Upper lobe of right lung (tissue), 1 donor: ENCODE results near the gene SETD6. TPM values are rescaled to one million over a fixed set of nuclear protein-coding genes. Genes with fewer than 3 reads are reported as not detected.

ENCODE experiments used
- ATAC-seq: fragments of 200-7000 bp; cut with Tn5 transposase; one replicate; pipeline ENCODE4 v1.9.1; 2020; ENCODE audit warnings: mild to moderate bottlenecking, moderate library complexity
- DNase-seq: peaks from one replicate; pipeline ENCODE4 v3.0.0-alpha.2; 2020
- H3K27ac ChIP-seq: fragments of 200-600 bp; one replicate; pipeline ENCODE4 v1.8.0; 2022
- H3K27me3 ChIP-seq: fragments of 200-600 bp; one replicate; pipeline ENCODE4 v1.8.0; 2022; ENCODE audit warnings: mild to moderate bottlenecking
- H3K36me3 ChIP-seq: fragments of 200-600 bp; one replicate; pipeline ENCODE4 v1.8.0; 2022
- H3K4me1 ChIP-seq: fragments of 200-600 bp; one replicate; pipeline ENCODE4 v1.8.0; 2022
- H3K4me3 ChIP-seq: fragments of 200-600 bp; one replicate; pipeline ENCODE4 v1.8.0; 2022; ENCODE audit warnings: mild to moderate bottlenecking
- H3K9me3 ChIP-seq: fragments of 200-600 bp; one replicate; pipeline ENCODE4 v1.8.0; 2022
- CTCF ChIP-seq: fragments of 200-600 bp; IDR thresholded peaks from one replicate; pipeline ENCODE4 v1.8.0; 2022; ENCODE audit warnings: antibody characterized with exemption
- intact Hi-C: fragments of 100-400 bp; cut with DNase I; formaldehyde crosslinking; loops from one replicate; pipeline ENCODE4 v1.11.0; 2022
- total RNA-seq: library from RNA; stranded (reverse); fragmentation: NEBNext Ultra II Directional; extraction: Animal tissue kit (Norgen Biotek cat#: 25700); gene quantifications from one replicate; pipeline ENCODE4 v1.2.1, GENCODE V29; 2021
- donor health status: DM: no; HTN: yes; CAD: no; lungs with severe emphysema.

The SETD6 gene
- total RNA-seq, 1 donor from 2014 or later, result 22.0 TPM

- peak; percentile 34 for DNase-seq
- H3K4me1 ChIP-seq, result no peaks in the 10 kb centered on the region
- intact Hi-C loops, result no loop called here
- H3K27me3 ChIP-seq, result no peaks in the 10 kb centered on the region
- ATAC-seq, result no peak
- no peak overlapping the region for H3K4me3 ChIP-seq
- no peaks in the 10 kb centered on the region for H3K9me3 ChIP-seq
- no peak for TF ChIP-seq CTCF
- no peak overlapping the region for H3K27ac ChIP-seq
- H3K36me3 ChIP-seq, result no peaks in the 10 kb centered on the region
Measured at GRCh38 chr16:58494981-58495520, 20.3 kb upstream of the SETD6 start.

DNA sequence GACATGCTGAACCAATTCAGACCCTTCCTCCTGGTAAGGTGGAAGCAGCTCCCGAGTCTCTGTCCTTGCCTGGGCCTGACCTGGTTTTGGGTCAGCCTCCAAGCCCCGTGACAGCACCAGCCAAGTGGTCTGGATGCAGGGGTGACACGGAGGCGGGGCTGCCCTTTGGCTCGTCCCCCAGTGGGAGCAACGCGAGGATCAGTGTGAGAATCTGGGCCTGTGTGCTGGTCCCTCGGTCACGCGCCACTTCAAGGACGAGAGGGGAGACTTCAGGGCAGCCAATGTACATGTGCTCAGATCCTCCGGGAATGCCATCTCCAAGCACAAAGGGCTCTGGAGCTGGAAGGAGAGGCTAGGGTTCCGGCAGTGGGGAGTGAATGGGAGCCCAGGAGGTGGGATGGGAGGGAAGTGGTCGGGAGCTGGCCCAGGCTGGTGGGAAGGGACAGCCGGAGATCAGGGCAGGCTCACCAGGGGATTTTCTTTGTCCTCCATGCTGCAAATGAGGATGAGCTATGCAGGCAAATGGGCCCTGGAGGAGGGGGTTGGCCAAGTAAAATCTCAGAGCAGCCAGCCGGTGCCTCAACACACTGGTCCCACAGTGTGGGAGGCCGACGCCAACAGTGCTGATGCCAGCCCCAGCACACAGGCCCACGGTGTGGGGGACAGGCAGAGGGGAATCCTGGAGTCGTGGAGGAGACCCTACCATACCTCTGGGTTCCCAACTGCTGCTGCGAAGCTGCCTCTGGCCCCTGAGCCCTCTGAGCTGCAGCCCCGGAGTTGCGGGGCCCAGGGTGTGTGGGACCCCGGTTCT is 19.6 kb upstream of the SETD6 start:
- no peaks in the 10 kb centered on the region for H3K4me1 ChIP-seq
- peak; percentile 48 for DNase-seq
- no peaks in the 10 kb centered on the region for H3K9me3 ChIP-seq
- peaks cover 7% of the 10 kb centered on the region for H3K27me3 ChIP-seq
- H3K36me3 ChIP-seq, result no peaks in the 10 kb centered on the region
- TF ChIP-seq CTCF, result no peak
- H3K4me3 ChIP-seq, result no peak overlapping the region
- no peak for ATAC-seq
- no peak overlapping the region for H3K27ac ChIP-seq
- intact Hi-C loops, result no loop called here

DNA sequence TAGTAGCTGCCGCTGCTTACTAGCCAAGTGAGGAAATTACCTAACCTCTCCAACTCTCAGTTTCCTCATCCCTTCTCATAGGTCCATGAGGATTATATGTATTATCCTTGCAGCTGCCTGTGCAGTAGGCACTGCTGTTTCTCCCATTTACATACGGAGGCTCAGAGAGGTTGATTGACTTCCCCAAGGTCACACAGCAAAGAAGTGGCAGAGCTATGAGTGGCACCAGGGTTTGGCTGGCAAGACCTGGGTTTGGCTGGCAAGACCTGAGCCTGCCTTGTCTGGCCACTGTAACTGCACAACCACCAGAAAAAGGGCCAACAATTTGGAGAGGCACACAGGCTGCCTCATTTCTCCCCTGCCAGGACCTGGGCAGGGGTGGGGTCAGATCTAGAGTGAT is 17.8 kb upstream of the SETD6 start:
- Histone ChIP-seq H3K4me3 (no peak overlapping the region), H3K27ac (no peak overlapping the region), H3K27me3 (peaks cover 24% of the 10 kb centered on the region), H3K9me3 (no peaks in the 10 kb centered on the region), H3K4me1 (peaks cover 4% of the 10 kb centered on the region), H3K36me3 (no peaks in the 10 kb centered on the region)
- TF ChIP-seq CTCF, result no peak
- no peak for ATAC-seq
- DNase-seq, result no peak
- intact Hi-C loops, result no loop called here

DNA sequence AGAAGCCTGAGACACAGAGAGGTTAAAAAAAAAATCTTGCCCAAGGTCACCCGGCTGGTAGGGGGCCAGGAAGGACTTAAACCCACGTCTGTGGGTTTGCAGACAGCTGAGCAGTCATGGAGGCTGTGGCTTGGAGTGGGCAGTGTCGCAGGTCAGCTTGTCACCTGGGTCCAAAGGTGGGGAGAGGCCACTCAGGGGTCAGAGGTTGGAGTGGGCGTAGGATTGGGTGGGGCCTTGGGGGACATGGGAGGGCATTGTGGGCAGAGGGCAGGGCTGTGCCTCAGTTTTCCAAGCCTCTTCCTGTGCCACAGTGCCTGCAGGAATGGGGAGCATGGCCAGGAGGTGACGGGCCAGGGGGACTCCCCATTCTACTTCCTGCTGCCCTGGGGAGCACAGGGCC is 17.4 kb upstream of the SETD6 start:
- no peak overlapping the region for H3K27ac ChIP-seq
- TF ChIP-seq CTCF, result no peak
- peaks cover 4% of the 10 kb centered on the region for H3K4me1 ChIP-seq
- DNase-seq, result no peak
- intact Hi-C loops, result no loop called here
- no peaks in the 10 kb centered on the region for H3K36me3 ChIP-seq
- peaks cover 28% of the 10 kb centered on the region for H3K27me3 ChIP-seq
- ATAC-seq, result no peak
- no peaks in the 10 kb centered on the region for H3K9me3 ChIP-seq
- no peak overlapping the region for H3K4me3 ChIP-seq

- no peak overlapping the region for H3K27ac ChIP-seq
- peaks cover 28% of the 10 kb centered on the region for H3K27me3 ChIP-seq
- no peak for TF ChIP-seq CTCF
- H3K4me1 ChIP-seq, result peaks cover 4% of the 10 kb centered on the region
- no peak for ATAC-seq
- intact Hi-C loops, result no loop called here
- H3K9me3 ChIP-seq, result no peaks in the 10 kb centered on the region
- no peaks in the 10 kb centered on the region for H3K36me3 ChIP-seq
- no peak overlapping the region for H3K4me3 ChIP-seq
- no peak for DNase-seq
Measured at GRCh38 chr16:58498341-58499091, 16.8 kb upstream of the SETD6 start.
